H9 (cell line): ENCODE measurements around the gene TUBGCP6. TPM values are rescaled to one million over a fixed set of nuclear protein-coding genes. Genes with fewer than 3 reads are reported as not detected.

ENCODE experiments used
- DNase-seq: peaks from one replicate; pipeline ENCODE4 v3.0.0-alpha.2; 2017
- H2AFZ ChIP-seq: one replicate; pipeline ENCODE4 v1.6.1; 2013; ENCODE audit warnings: mild to moderate bottlenecking, low read length, control low read depth, moderate library complexity
- H2AK5ac ChIP-seq: 2 replicates; pipeline ENCODE4 v1.6.1; 2013; ENCODE audit warnings: low read length, control low read depth, mixed read lengths; ENCODE audit not compliant: insufficient read length
- H2BK120ac ChIP-seq: one replicate; pipeline ENCODE4 v1.6.1; 2013; ENCODE audit warnings: low read depth, mild to moderate bottlenecking, low read length, control low read depth, inconsistent platforms; ENCODE audit not compliant: poor library complexity, severe bottlenecking
- H2BK12ac ChIP-seq: 2 replicates; pipeline ENCODE4 v1.6.1; 2013; ENCODE audit warnings: low read length, control low read depth, mixed read lengths, low read depth; ENCODE audit not compliant: insufficient read length
- H2BK15ac ChIP-seq: 2 replicates; pipeline ENCODE4 v1.6.1; 2013; ENCODE audit warnings: low read depth, low read length, control low read depth
- H2BK20ac ChIP-seq: one replicate; pipeline ENCODE4 v1.6.1; 2013; ENCODE audit warnings: low read depth, mild to moderate bottlenecking, low read length, control low read depth, inconsistent platforms; ENCODE audit not compliant: poor library complexity, severe bottlenecking
- H2BK5ac ChIP-seq: 2 replicates; pipeline ENCODE4 v1.6.1; 2013; ENCODE audit warnings: low read length, control low read depth, mixed read lengths; ENCODE audit not compliant: insufficient read length
- H3K14ac ChIP-seq: 2 replicates; pipeline ENCODE4 v1.6.1; 2013; ENCODE audit warnings: low read length, control low read depth; ENCODE audit not compliant: insufficient read depth
- H3K18ac ChIP-seq: 2 replicates; pipeline ENCODE4 v1.6.1; 2013; ENCODE audit warnings: low read depth, mild to moderate bottlenecking, mixed read lengths, low read length, control low read depth; ENCODE audit not compliant: insufficient read length
- H3K23ac ChIP-seq: 2 replicates; pipeline ENCODE4 v1.6.1; 2013; ENCODE audit warnings: low read length, control low read depth, mixed read lengths, low read depth; ENCODE audit not compliant: insufficient read length
- H3K23me2 ChIP-seq: 2 replicates; pipeline ENCODE4 v1.6.1; 2013; ENCODE audit warnings: low read depth, mild to moderate bottlenecking, mixed read lengths, low read length, control low read depth; ENCODE audit not compliant: insufficient read length, poor library complexity, severe bottlenecking
- H3K27ac ChIP-seq: 2 replicates; pipeline ENCODE4 v1.5.1; 2013; ENCODE audit warnings: low read length, control low read depth, mixed read lengths, low read depth; ENCODE audit not compliant: insufficient read length
- H3K27me3 ChIP-seq: 2 replicates; pipeline ENCODE4 v1.6.1; 2013; ENCODE audit warnings: low read length, control low read depth, inconsistent platforms; ENCODE audit not compliant: insufficient read depth
- H3K4ac ChIP-seq: 2 replicates; pipeline ENCODE4 v1.6.1; 2013; ENCODE audit warnings: low read depth, mild to moderate bottlenecking, control low read depth, inconsistent platforms, low read length, moderate library complexity
- H3K4me1 ChIP-seq: 2 replicates; pipeline ENCODE4 v1.6.1; 2013; ENCODE audit warnings: low read length, control low read depth, inconsistent platforms; ENCODE audit not compliant: insufficient read depth
- H3K4me2 ChIP-seq: 2 replicates; pipeline ENCODE4 v1.6.1; 2013; ENCODE audit warnings: low read length, control low read depth, mixed read lengths; ENCODE audit not compliant: insufficient read length, insufficient read depth
- H3K56ac ChIP-seq: 2 replicates; pipeline ENCODE4 v1.6.1; 2013; ENCODE audit warnings: low read depth, mild to moderate bottlenecking, mixed read lengths, low read length, control low read depth; ENCODE audit not compliant: insufficient read length
- H3K79me1 ChIP-seq: 2 replicates; pipeline ENCODE4 v1.6.1; 2013; ENCODE audit warnings: low read depth, mild to moderate bottlenecking, moderate library complexity, low read length, control low read depth, inconsistent platforms; ENCODE audit not compliant: insufficient read depth, poor library complexity, severe bottlenecking
- H3K79me2 ChIP-seq: 2 replicates; pipeline ENCODE4 v1.6.1; 2013; ENCODE audit warnings: low read length, control low read depth, inconsistent platforms; ENCODE audit not compliant: insufficient read depth
- H3K9ac ChIP-seq: 2 replicates; pipeline ENCODE4 v1.6.1; 2013; ENCODE audit warnings: low read length, control low read depth, mixed read lengths; ENCODE audit not compliant: insufficient read length; ENCODE audit errors: extremely low read depth
- H3K9me3 ChIP-seq: one replicate; pipeline ENCODE4 v1.6.1; 2013; ENCODE audit warnings: low read depth, low read length, inconsistent platforms; ENCODE audit not compliant: control insufficient read depth
- H3T11ph ChIP-seq: one replicate; pipeline ENCODE4 v1.6.1; 2013; ENCODE audit warnings: mild to moderate bottlenecking, low read length, control low read depth, inconsistent platforms
- H4K20me1 ChIP-seq: one replicate; pipeline ENCODE4 v1.6.1; 2013; ENCODE audit not compliant: control insufficient read depth, insufficient read length, insufficient read depth
- H4K5ac ChIP-seq: 2 replicates; pipeline ENCODE4 v1.6.1; 2013; ENCODE audit warnings: low read depth, mild to moderate bottlenecking, mixed read lengths, low read length, control low read depth; ENCODE audit not compliant: insufficient read length
- H4K8ac ChIP-seq: replicated peaks from 2 replicates; pipeline ENCODE4 v1.6.1; 2013; ENCODE audit warnings: low read length, control low read depth, mixed read lengths, low read depth; ENCODE audit not compliant: insufficient read length
- H4K91ac ChIP-seq: 2 replicates; pipeline ENCODE4 v1.6.1; 2013; ENCODE audit warnings: low read depth, mild to moderate bottlenecking, moderate library complexity, mixed read lengths, low read length, control low read depth; ENCODE audit not compliant: insufficient read length
- H3K27ac Mint-ChIP-seq, 3 experiments: 2 replicates in 2 of 3; 3 replicates in 1 of 3; pipeline ENCODE4 v1.8.0; 2020 to 2021; ENCODE audit warnings: mixed read lengths in 3 of 3, mild to moderate bottlenecking in 1 of 3, moderate library complexity in 1 of 3
- H3K27me3 Mint-ChIP-seq: 2 replicates; pipeline ENCODE4 v1.8.0; 2021; ENCODE audit warnings: low read depth, mild to moderate bottlenecking, moderate library complexity, mixed read lengths
- H3K36me3 Mint-ChIP-seq, 3 experiments: 2 replicates in 2 of 3; 3 replicates in 1 of 3; pipeline ENCODE4 v1.8.0; 2020 to 2021; ENCODE audit warnings: low read depth in 3 of 3, mixed read lengths in 3 of 3; ENCODE audit not compliant: insufficient read depth in 1 of 3
- H3K4me1 Mint-ChIP-seq, 2 experiments: 2 replicates each; pipeline ENCODE4 v1.8.0; 2020; ENCODE audit warnings: mixed read lengths in 2 of 2
- H3K4me3 Mint-ChIP-seq, 2 experiments: 2 replicates in 1 of 2; 3 replicates in 1 of 2; pipeline ENCODE4 v1.8.0; 2020 to 2021; ENCODE audit warnings: mild to moderate bottlenecking in 2 of 2, mixed read lengths in 2 of 2, moderate library complexity in 1 of 2
- H3K9me3 Mint-ChIP-seq, 2 experiments: 2 replicates in 1 of 2; 3 replicates in 1 of 2; pipeline ENCODE4 v1.8.0; 2020; ENCODE audit warnings: mild to moderate bottlenecking in 2 of 2, mixed read lengths in 2 of 2, moderate library complexity in 1 of 2
- CTCF ChIP-seq: fragments of 200-600 bp; sonication (generic); conservative IDR thresholded peaks from 3 replicates; pipeline ENCODE4 v1.8.0; 2021; ENCODE audit warnings: antibody characterized with exemption, mild to moderate bottlenecking
- WGBS: extraction: QIAGEN DNeasy Blood & Tissue Kit; methylation state at CpG from one replicate; pipeline ENCODE4 v1.1.7; 2013; ENCODE audit warnings: missing lambda C conversion rate, low lambda C conversion rate, mixed read lengths; ENCODE audit not compliant: insufficient read length; ENCODE audit errors: extremely low coverage; 5-methylcytosine and 5-hydroxymethylcytosine counted together
- total RNA-seq: library from RNA; stranded (reverse); gene quantifications from 2 replicates; pipeline ENCODE4 v1.2.1, GENCODE V29; 2021

Gene TUBGCP6
- total RNA-seq, 1 experiment from 2014 or later: 29.0 TPM

- peaks cover 0 to 14% (median 4%) of the 10 kb centered on the region in 3 experiments; a peak in 5 of 7 replicates for H3K36me3 Mint-ChIP-seq
These were observed 67.8 kb downstream of the TUBGCP6 start for GRCh38 chr22:50176850-50177536.

More at GRCh38 chr22:50176850-50177536, 67.8 kb downstream of the TUBGCP6 start:
- no peak overlapping the region for H3K14ac ChIP-seq
- H2BK5ac ChIP-seq: no peak overlapping the region
- no peak overlapping the region for H3T11ph ChIP-seq
- H3K79me1 ChIP-seq: no peaks in the 10 kb centered on the region
- no peak for DNase-seq
- H3K9me3 ChIP-seq: no peaks in the 10 kb centered on the region
- WGBS: no CpG with 5 or more reads among the region's 76 CpGs
- no peak overlapping the region for H2BK120ac ChIP-seq
- Mint-ChIP-seq H3K27ac (no peak overlapping the region), H3K27me3 (peaks cover 4% of the 10 kb centered on the region), H3K4me3 (no peak overlapping the region), H3K9me3 (no peaks in the 10 kb centered on the region; a peak in 2 of 5 replicates), H3K4me1 (no peaks in the 10 kb centered on the region)
- H2BK20ac ChIP-seq: no peak overlapping the region
- H3K23ac ChIP-seq: no peak overlapping the region
- no peaks in the 10 kb centered on the region for H3K79me2 ChIP-seq
- no peak overlapping the region for H3K56ac ChIP-seq
- no peak overlapping the region for H2AFZ ChIP-seq
- no peak overlapping the region for H3K4me2 ChIP-seq
- H3K27ac ChIP-seq: no peak overlapping the region
- no peak overlapping the region for H3K4ac ChIP-seq
- TF ChIP-seq CTCF: no peak
- H3K9ac ChIP-seq: no peak overlapping the region
- H4K20me1 ChIP-seq: no peaks in the 10 kb centered on the region
- H4K5ac ChIP-seq: no peak overlapping the region
- no peaks in the 10 kb centered on the region for H3K4me1 ChIP-seq
- H3K27me3 ChIP-seq: no peaks in the 10 kb centered on the region; the same call in 1 of the 2 replicates
- no peak overlapping the region for H3K18ac ChIP-seq
- H4K8ac ChIP-seq: no peak overlapping the region
- no peak overlapping the region for H2BK12ac ChIP-seq
- no peak overlapping the region for H2BK15ac ChIP-seq
- no peak overlapping the region for H2AK5ac ChIP-seq
- no peaks in the 10 kb centered on the region for H3K23me2 ChIP-seq
- no peak overlapping the region for H4K91ac ChIP-seq
